ENCODE data around the gene DAPK3.

GRCh38 chr19:3919793-3920192, 51.1 kb downstream of the DAPK3 start:
- no peak for TF ChIP-seq CTCF (IDR thresholded peaks at IDR 0.05; ENCODE audit: low read depth, low read length, poor library complexity, severe bottlenecking)
- TF ChIP-seq EZH2phosphoT487 (IDR thresholded peaks at IDR 0.05; ENCODE audit: borderline replicate concordance, low read length): no peak

Data from DOHH2 (cell line).